ENCODE data around the gene CTSL.
A peak's percentile ranks its signal among the peaks of the same experiment; 100 is the strongest.

CTSL gene

DNA sequence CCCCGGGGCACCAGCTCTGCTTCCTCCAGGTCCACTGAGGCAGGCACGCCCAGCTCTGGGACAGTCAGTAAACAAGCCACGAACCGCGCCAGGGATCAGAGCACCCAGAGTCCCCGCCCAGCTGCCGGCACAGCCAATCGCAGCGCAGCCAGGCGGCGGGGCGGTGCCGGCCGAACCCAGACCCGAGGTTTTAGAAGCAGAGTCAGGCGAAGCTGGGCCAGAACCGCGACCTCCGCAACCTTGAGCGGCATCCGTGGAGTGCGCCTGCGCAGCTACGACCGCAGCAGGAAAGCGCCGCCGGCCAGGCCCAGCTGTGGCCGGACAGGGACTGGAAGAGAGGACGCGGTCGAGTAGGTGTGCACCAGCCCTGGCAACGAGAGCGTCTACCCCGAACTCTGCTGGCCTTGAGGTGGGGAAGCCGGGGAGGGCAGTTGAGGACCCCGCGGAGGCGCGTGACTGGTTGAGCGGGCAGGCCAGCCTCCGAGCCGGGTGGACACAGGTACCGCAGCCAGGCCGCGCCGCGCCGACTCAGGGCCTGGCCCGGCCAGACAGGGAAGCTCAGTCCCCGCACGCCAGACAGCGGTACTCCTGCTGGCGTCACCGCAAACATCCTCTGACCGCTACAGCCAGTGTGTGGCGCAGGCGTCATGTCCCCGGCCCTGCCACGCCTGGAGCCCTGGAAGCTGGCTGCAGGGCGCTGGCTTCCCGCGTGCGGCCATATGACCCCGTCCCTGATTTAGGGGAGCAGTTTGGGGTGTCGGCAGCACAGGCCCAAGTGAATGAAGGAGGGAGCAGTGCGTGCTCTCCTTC, at the start of gene CTSL:
TSS of gene CTSL (plus strand) at position 220 of the 810 bp plus-strand sequence. CDS start 1,485 bp downstream, outside the sequence.
- DNase-seq = peak; percentile 46 to 51

DNA sequence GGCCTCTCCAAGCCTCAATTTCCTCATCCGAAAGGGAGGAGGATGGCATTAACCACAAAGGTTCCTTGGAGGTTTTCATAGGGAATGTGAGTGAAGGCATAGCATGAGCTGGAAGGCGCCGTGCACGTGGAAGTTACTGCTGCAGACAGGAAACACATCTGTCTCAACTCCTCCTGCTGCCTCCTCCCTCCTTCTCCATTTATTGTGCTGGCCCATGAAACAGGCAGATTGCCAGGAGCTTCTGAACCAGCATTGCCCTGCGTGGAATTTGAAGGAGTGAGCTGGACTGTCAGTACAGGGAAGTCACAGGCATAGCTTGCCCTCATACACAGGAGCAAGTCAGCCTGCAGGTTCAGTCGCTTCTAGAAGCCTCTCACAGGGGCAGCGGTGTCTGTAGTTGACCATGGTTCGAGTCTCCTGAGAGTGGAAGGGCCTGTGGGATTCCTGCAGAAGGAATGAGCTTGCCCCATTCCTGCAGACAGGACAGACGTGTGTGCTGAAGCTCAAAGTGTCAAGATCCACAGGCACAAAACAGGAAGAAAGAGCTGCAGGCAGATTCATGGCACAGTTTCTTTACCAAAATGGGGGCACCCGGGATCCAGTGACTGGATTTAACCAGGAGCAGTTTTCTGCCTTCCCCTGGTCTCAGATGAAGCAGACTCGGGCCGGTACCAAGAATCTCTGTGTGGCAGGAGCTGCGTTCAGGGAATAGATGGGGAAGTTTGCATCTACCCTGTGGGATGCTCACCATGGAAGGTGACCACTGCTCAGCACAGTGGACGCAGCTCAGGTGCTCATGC, 48.7 kb upstream of the CTSL start:
- DNase-seq = no peak

DNA sequence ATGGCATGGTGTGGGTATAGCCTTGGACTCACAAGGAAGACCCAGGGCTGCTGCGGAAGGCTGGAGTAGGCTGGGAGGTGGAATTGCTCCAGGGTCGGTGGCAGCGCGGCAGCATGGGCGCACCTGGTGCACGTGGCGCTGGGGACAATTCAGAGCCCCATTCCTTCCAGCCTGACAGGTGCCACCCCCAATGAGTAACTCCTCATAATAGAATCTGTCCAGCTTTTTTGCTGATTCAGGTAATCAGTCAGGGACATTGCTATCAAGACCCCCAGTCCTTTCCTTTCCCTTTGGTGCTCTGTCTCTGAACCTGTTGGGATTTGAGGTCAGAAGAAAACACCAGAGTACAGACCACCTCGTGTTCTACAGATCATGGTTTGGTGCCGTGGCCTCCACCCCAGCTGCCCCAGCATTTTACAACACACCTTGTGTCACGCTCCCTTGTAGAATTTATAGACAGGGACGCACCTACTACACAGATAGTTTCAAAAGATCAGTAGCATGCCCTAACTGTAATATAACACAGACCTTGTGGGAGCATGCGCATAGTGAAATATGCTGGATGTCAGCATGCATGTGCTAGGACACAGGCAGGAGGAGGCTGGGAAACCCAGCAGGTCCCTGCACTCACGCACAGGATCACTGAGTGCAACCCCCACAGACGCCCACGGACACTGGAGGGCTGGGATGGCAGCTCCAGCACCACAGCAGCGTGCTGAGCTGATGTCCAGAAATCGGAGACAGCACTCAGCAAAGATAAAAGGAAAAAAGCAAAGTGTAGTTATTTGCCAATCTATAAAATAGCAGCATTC, 47.9 kb upstream of the CTSL start:
- no peak for DNase-seq

DNA sequence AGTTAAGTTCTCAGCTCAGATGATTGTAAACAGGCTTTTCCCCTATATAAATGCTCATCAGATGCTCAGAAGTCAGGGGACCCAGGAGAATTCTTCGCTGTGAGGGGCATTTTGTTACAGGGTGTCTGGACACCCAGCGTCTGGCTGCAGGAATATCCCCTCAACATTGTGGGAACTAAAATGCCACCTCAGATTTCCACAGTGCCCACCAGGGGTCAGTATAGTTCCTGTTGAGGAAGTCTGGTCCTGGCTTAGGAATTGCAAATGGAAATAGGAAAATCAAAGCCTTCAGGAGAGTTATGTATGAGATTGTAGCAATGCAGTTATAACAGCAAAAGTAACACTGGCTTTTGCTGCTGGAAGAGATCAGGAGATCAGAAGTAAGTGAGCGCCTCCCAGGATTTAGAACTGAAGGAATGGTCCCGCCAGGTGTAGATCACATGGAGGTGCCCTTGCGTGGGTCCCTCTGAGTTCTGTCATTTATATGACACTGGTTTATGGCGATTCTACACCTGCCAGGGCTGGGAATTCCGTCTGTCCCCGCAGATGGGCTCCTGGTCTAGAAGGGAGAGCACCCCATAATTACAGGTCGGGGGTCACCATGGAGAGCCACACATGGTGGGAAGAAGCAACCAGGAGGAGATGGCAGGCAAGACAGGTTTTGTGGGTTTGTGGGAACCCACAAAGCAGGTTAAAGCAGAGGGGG, 47.1 kb upstream of the CTSL start:
- DNase-seq = peak in 1 of 2 experiments; percentile 18

DNA sequence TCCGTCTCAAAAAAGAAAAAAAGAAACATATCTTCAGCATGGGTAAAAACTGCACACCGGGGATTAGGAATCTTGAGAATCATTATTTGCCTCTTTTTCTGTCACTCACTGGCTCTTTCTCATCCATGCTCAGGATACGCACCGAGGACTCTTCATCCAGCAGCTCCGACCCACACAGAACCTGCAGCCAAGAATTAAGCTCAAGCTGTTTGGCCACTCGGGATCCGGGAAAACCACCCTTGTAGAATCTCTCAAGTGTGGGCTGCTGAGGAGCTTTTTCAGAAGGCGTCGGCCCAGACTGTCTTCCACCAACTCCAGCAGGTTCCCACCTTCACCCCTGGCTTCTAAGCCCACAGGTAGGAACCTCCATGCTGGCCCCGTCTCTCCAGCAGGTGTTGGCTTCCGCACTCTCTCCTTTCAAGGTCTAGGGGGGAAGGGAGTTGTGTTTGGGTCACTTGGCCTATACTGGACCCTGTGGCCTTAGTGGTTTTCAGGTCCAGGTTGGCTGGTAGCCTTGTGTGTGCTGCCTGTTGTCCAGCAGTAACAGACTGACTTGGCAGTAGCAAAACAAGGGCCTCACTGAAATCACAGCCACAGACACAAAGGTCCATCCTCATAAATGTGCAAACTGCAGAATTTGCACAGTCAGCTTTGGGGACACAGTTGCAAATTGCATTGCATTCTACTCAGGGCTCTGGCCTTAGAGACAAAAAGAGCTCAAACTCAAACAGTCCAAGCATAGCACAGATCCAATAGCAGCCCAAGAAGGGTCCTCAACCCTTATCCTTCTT, 44.5 kb upstream of the CTSL start:
- DNase-seq = no peak

DNA sequence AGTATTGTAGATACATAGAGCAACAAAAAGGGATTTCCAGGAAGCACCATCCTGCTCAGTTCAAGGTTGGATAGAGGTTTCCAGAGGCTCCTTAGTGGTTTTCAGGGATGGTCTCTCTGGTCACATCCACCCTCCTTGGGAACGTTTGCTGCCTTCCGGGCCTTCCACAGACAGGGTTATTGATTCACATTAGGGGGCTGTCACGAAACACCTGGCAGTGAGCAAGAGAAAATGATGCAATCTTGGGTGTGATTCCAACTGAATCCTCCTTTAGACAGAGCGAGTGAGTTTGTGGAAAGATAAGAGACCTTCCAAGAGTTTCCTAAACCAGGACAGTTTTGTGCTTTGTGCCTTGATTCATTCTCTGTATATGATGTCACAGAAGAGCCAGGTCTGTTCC, 43.8 kb upstream of the CTSL start:
- no peak for DNase-seq

DNA sequence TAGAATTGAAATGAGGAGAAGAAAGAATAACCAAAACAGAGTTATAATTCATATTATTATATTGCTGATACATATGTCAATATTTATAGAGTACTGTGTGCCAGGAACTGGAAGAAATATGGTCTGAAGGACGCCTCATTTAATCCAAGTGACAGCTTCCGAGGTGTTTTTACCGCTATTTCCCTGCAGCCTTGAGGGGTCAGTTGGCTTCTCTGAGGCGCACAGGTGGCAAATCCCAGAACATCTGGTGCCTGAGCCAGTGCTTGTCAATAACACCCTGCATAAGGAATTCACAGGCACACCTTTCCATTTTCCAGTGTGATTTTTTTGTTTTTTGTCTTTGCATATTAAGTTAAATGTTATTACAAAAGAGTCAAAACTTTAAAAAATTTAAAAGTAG, 43.3 kb upstream of the CTSL start:
- DNase-seq = no peak

DNA sequence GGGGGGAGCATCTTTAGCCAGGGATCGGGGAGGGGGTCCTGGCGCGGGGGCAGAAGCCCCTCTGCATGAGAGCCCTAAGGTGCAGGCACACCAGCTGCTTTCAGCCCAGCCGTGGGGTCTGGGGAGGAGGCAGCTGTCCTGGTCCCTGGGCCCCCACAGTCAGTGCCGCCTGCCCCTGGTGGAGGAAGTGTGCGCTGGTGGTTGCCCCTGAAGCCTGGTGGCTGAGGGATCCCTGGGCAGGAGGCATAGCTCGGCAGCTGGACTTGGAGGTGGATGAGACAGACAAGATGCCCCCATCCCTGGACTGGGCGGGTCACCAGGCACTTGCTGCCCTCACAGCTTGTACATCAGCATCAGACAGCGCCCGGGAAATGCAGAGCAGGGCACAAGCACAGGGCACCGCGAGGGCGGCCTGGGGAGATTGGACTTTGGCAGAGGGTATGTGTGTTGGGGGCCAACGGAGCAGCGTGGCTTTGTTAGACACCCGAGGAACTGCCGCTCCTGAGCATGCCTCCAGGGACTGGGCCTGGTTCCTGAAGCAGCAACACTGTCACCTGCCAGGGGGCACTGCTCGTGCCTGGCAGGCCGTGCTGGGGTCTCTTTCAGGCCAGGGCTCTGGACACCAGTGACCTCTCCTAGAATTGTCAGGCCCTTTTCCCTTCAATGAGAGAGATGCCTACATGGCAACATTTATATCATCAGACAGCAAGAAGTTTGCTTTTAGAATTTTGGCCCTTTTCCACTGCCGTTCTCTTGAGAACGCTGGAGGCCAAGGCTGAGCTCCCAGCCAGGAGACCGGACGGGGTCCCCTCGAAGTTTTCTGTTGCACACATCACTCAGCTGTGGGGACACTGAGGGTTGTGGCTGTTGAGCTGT, 41.9 kb upstream of the CTSL start:
- DNase-seq = no peak

DNA sequence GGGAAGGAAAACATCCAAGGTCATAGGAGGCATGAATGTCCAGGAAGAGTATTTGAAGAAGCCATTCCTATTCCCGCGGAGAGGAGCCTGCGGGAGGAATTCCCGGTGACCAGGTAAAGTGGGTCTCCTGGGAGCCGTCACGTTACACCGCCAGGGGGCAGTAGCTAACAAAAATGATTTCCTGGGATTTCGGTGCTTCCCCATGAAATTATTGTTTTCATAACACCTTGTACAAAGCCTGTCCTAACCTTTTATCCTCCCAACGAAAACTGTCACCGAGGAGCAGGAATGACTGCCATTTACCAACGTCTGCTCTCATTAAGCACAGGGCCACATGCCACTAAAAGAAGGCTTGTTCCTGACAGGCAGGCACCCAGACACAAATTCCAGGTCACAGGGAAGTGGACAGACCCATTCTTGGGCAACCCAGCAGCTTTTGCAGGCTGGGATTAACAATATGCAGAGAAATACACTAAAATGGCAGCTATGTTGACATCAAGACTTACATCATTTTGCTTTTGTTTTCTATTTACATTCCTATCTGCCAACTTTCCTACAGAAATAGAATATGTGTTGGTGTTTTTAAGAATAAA, 41.2 kb upstream of the CTSL start:
- DNase-seq = no peak

DNA sequence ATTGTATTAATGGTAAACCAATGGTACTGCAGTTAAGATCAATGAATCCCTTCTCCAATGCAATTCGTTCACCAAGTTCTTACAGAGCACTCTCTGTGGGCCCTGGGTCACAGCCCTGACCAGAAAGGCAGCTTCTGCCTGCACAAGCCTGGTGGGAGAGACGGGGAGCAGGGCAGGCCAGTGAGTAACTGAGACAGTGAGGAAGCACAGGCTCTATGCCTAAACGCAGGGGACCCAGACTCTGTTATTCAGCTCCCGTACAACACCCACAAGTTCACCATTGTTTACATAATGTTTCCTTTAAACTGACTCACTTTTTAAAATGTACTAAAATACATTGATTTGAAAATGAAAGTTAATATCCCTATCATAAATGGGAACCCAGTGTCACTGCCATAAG, 40.5 kb upstream of the CTSL start:
- DNase-seq = no peak

DNA sequence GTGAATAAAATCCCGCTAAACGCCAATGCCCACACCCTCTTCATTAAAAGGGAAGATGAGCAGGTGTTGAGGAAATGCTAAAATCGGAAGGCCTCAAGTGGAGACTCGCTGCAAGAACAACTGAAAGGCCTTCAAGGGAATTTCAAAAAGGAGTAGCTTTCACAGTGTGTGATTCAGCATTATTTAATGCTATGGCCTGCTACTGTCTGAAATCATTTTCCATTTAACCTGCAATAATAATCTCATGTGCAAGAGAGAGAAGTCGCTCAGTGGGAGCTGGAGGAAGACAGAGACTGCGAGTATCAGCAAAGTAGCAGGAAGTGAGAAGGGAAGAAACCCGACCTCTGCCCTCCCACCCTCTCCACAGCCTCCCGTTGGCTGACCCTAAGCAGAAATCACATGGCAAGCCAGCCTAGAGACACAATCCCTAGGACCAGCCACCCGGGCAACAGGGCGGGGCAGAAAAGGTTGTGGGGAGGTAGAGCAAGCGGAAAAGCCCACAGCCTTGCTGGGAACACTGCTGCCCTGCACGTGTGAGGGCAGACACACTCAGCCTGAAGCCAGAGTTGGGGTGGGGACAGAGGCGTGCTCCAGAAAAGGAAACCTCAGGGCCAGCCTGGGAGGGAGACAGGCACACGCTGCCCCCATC, 39.9 kb upstream of the CTSL start:
- no peak for DNase-seq

DNA sequence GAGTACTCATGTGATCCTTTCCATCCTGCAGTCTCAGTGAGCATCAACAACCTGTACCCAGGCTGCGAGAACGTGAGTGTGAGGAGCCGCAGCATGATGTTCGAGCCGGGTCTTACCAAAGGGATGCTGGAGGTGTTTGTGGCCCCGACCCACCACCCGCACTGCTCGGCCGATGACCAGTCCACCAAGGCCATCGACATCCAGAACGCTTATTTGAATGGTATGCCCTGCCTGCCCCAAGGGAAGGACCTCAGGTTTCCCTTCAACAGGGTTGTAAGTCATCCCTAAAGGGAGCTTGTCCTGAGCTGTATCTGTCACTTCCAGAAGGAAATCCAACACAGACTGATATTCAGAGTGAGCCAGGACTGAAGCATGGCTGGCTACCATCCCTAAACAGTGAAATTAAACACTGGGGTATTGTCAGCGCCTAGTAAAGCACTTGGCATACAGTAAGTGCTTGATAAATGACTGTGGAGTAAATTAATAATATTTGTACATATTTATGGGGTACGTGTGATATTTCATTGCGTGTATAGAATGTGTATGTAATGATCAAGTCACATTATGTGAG, 39.3 kb upstream of the CTSL start:
- DNase-seq = no peak

DNA sequence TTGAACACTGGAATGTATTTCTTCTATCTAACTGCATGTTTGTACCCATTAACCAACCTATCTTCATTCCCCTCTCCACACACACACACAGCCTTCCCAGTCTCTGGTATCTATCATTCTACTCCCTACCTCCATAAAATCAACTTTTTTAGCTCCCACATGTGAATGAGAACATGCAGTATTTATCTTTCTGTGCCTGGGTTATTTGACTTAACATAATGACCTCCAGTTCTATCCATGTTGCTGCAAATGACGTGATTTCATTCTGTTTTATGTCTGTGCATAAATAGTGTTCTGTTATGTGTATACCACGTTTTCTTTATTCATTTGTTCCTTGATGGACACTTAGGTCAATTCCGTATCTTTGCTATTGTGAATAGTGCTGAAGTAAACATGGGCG, 38.7 kb upstream of the CTSL start:
- DNase-seq = no peak

DNA sequence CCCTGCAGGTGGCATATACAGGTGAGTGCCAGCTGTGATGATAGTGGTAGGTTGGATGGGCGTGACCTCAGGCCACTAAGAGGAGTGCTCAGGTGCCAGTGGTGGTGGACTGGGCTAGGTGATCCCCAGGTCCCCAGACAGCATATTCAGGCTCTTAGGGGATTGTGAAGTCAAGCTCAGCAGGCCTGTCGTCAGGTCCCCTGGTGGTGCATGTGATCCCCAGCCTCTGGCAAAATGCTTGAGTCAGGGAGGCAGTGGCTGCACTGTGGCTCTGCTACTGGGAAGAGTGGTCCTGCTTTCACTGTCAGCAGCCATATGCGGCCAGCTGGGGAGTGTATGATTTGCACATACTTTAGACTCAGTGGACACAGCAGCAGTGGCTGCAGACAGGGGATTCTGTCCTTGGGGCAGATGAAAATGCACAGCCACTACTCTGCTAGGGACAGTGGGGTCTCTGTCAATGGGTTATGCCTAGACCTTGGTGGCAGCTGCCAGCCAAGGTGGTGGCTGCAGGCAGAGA, 31.6 kb upstream of the CTSL start:
- no peak for DNase-seq

DNA sequence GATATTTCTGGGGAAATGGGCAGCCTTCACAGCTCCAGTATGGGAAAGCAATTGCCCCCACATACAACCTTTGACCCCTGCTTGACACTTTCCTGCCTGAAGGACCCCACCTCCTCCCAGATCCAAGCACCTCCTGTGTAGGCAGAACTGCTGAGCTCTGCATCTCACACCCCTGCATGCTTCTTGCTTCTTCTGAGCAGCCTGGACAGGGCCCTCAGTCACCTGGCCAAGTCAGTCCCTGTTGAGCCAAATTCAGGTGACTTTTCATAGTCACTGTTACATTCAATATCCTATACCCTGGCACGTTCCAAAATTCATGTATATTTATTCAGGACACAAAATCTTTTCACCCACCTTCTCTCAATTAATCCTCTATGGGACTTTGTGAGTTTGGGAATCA, 30.4 kb upstream of the CTSL start:
- DNase-seq = no peak

DNA sequence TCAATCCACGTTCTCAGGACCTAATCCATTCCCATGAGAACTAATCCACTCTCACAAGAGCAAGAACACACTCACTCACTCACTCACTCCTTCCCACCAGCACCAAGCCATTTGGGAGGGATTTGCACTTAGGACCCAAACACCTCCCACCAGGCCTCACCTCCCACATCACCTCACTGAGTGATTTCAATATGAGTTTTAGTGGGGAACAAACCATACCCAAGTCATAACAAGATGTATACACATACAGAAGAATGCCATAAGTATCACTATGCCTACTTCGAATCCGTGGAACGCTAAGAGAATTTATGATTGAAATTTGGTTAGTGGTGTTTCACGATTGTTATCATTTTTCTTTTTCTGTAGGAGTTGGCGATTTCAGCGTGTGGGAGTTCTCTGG, 29.3 kb upstream of the CTSL start:
- DNase-seq = no peak

DNA sequence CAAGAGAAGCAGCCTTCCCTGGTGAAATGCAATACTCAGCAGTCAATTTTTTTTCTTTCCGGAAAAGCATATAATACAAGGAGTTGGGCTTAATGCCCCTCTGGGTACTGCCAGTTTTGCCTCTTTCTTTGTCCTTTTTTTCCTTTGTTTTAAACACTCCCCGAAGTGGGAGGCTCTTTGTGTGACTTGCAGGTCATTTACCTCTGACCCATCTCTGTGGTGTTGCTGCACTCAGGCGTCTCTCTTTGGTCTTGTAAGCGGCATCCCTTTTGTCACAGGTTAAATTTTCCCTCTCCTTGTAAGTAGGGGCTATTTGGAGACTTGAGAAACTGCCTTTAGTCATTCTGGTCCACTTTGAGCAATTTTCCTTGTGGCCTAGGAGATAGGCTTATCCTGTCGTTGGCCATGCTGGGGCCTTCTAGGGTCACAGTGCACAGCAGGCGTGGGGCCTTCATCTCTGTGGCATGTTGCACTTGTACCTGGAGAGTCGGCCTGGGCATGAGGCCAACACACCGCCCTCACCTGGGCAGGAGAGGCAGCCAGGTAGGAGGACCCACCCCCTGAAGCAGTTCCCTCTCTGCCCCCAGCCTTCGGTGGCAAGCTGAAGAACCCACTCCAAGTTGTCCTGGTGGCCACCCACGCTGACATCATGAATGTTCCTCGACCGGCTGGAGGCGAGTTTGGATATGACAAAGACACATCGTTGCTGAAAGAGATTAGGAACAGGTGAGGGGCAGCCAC, 27.7 kb upstream of the CTSL start:
- DNase-seq = no peak

DNA sequence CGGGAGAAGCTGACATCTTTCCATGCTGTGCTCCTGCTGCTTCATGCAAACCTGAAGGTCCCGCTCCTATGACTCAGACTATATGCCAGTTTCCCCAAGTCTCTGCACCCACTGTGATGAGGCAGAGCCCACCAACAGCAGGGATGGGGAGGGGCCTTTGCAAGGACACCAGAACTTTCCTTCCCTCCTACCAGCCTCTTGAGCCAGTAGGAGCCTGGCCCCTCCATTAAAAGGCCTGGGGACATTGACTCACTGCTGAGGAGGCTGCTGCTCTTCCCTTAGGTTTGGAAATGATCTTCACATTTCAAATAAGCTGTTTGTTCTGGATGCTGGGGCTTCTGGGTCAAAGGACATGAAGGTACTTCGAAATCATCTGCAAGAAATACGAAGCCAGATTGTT, 26.1 kb upstream of the CTSL start:
- DNase-seq = no peak

DNA sequence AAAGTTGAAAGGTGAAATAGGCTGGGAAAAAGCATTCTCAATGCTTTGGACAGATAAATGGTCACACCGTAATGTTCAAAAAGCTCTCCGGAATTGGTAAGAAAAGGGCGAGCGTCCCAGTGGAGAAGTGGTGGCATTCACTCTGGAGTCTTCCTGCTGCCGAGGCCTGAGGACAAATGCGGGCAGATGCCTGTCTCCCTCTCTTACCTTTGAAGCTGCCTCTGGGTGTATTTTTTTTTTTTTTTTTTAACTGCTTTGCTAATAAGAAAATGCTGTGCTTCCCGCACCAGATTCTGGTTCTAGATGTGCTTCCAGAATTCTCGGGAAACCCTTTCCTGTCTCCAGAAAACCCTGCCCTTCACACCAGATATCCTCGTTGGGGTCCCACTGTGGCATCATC, 24.4 kb upstream of the CTSL start:
- DNase-seq = no peak

All from activated CD4-positive, alpha-beta T cell treated with anti-CD3 and anti-CD28 coated beads, Interleukin-2, amount 50 U/mL, for 4 hours (primary cell).